ENCODE data around the gene CST8.

GRCh38 chr20:23450877-23451276 lies 40.0 kb upstream of the CST8 start:
- TF ChIP-seq, protein P1, sequence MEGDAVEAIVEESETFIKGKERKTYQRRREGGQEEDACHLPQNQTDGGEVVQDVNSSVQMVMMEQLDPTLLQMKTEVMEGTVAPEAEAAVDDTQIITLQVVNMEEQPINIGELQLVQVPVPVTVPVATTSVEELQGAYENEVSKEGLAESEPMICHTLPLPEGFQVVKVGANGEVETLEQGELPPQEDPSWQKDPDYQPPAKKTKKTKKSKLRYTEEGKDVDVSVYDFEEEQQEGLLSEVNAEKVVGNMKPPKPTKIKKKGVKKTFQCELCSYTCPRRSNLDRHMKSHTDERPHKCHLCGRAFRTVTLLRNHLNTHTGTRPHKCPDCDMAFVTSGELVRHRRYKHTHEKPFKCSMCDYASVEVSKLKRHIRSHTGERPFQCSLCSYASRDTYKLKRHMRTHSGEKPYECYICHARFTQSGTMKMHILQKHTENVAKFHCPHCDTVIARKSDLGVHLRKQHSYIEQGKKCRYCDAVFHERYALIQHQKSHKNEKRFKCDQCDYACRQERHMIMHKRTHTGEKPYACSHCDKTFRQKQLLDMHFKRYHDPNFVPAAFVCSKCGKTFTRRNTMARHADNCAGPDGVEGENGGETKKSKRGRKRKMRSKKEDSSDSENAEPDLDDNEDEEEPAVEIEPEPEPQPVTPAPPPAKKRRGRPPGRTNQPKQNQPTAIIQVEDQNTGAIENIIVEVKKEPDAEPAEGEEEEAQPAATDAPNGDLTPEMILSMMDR (conservative IDR thresholded peaks at IDR 0.05 in 1 of 2, IDR thresholded peaks at IDR 0.05 in 1 of 2; ENCODE audit: extremely low read depth in 1 of 2, insufficient read depth in 1 of 2, low read depth in 1 of 2, low read length in 2 of 2): no peak
- no peak for TF ChIP-seq EZH2 (IDR thresholded peaks at IDR 0.05; ENCODE audit: borderline replicate concordance, low read length)

Data from mammary epithelial cell (primary cell).